Lower lobe of right lung (tissue), 2 donors: ENCODE measurements around the gene MYO1C. TPM values are rescaled to one million over a fixed set of nuclear protein-coding genes. Genes with fewer than 3 reads are reported as not detected.
A peak's percentile ranks its signal among the peaks of the same experiment; 100 is the strongest.

Source experiments
- ATAC-seq, 2 donors: fragments of 200-7000 bp; cut with Tn5 transposase; one replicate each; pipeline ENCODE4 v1.9.1; 2020 to 2022; ENCODE audit warnings: mild to moderate bottlenecking in 2 of 2, moderate library complexity in 2 of 2
- DNase-seq: peaks from one replicate; pipeline ENCODE4 v3.0.0-alpha.2; 2020
- H3K27ac ChIP-seq: fragments of 200-600 bp; one replicate; pipeline ENCODE4 v1.8.0; 2022
- H3K27me3 ChIP-seq: fragments of 200-600 bp; one replicate; pipeline ENCODE4 v1.8.0; 2022; ENCODE audit warnings: low read depth
- H3K36me3 ChIP-seq: fragments of 200-600 bp; one replicate; pipeline ENCODE4 v1.8.0; 2022; ENCODE audit warnings: mild to moderate bottlenecking
- H3K4me1 ChIP-seq: fragments of 200-600 bp; one replicate; pipeline ENCODE4 v1.8.0; 2022
- H3K4me3 ChIP-seq: fragments of 200-600 bp; one replicate; pipeline ENCODE4 v1.8.0; 2022; ENCODE audit warnings: mild to moderate bottlenecking
- H3K9me3 ChIP-seq: fragments of 200-600 bp; one replicate; pipeline ENCODE4 v1.8.0; 2022
- intact Hi-C: fragments of 100-400 bp; cut with DNase I; formaldehyde crosslinking; loops from one replicate; pipeline ENCODE4 v1.11.0; 2022
- long read RNA-seq: library from polyadenylated mRNA; unstranded; transcript quantifications from one replicate; pipeline ENCODE4 v2.0.0, GENCODE V29; 2021
- total RNA-seq: library from RNA; stranded (reverse); fragmentation: NEBNext Ultra II Directional; extraction: Animal tissue kit (Norgen Biotek cat#: 25700); gene quantifications from one replicate; pipeline ENCODE4 v1.2.1, GENCODE V29; 2021
- TF ChIP-seq, protein P1 (sequence below): fragments of 200-600 bp; IDR thresholded peaks from one replicate; pipeline ENCODE4 v1.8.0; 2022; ENCODE audit warnings: antibody characterized with exemption, mild to moderate bottlenecking
- donor health status: DM: no; HTN: yes; CAD: no; lungs with severe emphysema.

The MYO1C gene, protein sequence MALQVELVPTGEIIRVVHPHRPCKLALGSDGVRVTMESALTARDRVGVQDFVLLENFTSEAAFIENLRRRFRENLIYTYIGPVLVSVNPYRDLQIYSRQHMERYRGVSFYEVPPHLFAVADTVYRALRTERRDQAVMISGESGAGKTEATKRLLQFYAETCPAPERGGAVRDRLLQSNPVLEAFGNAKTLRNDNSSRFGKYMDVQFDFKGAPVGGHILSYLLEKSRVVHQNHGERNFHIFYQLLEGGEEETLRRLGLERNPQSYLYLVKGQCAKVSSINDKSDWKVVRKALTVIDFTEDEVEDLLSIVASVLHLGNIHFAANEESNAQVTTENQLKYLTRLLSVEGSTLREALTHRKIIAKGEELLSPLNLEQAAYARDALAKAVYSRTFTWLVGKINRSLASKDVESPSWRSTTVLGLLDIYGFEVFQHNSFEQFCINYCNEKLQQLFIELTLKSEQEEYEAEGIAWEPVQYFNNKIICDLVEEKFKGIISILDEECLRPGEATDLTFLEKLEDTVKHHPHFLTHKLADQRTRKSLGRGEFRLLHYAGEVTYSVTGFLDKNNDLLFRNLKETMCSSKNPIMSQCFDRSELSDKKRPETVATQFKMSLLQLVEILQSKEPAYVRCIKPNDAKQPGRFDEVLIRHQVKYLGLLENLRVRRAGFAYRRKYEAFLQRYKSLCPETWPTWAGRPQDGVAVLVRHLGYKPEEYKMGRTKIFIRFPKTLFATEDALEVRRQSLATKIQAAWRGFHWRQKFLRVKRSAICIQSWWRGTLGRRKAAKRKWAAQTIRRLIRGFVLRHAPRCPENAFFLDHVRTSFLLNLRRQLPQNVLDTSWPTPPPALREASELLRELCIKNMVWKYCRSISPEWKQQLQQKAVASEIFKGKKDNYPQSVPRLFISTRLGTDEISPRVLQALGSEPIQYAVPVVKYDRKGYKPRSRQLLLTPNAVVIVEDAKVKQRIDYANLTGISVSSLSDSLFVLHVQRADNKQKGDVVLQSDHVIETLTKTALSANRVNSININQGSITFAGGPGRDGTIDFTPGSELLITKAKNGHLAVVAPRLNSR
- 213 TPM for total RNA-seq
- long read RNA-seq, full-length matches to known transcripts, result 124 of 303 reads
- long read RNA-seq, partial matches to known transcripts, result 150 of 303 reads
- long read RNA-seq, other reads (novel, unspliced or antisense), result 29 of 303 reads

DNA sequence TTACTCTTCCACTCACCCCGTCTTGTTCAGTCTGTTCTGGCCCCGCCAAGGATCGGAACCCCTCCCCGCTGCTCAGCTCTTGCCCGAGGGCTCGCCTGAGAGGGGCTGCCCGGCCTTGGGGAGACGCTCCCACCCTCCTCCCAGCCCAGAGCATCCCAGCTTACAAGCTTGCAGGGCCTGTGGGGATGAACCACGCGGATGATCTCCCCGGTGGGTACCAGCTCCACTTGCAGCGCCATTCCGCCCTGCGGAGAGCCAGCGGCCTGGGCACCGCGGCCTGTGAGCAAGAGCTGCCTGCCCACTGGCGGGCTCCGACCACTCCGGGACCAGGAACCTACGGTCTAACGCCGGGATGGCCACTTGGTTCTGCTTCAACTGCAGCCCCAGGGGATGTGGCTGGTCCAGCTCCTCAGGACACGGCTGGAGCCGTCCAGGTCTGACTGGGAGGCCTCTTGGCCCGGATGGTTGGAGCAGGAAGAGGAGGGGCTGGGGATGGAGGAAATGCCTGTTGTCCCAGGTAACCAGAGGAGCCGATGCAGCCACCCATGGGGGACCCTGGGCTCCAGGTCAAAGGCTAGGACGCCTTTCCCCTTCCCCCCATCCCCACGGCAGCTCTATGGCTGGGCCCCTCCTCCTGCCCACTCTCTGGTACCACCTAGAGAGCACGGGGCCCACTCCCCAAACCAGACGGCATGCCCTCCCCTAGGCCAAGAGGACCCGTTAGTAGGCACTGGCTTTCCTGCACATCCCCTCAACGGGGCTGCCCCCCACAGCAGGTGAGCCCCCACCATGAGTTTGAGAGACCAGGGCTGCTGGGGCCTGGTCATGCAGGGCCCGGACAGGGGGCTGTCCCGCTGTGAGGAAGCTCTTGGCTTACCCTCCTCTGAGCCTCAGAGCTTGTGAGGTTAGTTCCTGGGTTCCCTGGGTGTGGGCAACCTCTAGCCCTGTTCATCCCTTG, at the start of gene MYO1C:
TSS of gene MYO1C (minus strand) at position 438 of the 958 bp plus-strand sequence. CDS start at position 239, 199 bp downstream.
- peaks cover 29% of the 10 kb centered on the region for H3K36me3 ChIP-seq
- peaks cover 73% of the 10 kb centered on the region for H3K4me1 ChIP-seq
- H3K27me3 ChIP-seq, result no peaks in the 10 kb centered on the region
- TF ChIP-seq, protein P1, sequence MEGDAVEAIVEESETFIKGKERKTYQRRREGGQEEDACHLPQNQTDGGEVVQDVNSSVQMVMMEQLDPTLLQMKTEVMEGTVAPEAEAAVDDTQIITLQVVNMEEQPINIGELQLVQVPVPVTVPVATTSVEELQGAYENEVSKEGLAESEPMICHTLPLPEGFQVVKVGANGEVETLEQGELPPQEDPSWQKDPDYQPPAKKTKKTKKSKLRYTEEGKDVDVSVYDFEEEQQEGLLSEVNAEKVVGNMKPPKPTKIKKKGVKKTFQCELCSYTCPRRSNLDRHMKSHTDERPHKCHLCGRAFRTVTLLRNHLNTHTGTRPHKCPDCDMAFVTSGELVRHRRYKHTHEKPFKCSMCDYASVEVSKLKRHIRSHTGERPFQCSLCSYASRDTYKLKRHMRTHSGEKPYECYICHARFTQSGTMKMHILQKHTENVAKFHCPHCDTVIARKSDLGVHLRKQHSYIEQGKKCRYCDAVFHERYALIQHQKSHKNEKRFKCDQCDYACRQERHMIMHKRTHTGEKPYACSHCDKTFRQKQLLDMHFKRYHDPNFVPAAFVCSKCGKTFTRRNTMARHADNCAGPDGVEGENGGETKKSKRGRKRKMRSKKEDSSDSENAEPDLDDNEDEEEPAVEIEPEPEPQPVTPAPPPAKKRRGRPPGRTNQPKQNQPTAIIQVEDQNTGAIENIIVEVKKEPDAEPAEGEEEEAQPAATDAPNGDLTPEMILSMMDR, result no peak
- peak within 1 kb of the TSS; percentile 91 for H3K27ac ChIP-seq
- DNase-seq (no peak), ATAC-seq (no peak)
- intact Hi-C loops, result no loop called here
- no peaks in the 10 kb centered on the region for H3K9me3 ChIP-seq
- peak within 1 kb of the TSS; percentile 62 for H3K4me3 ChIP-seq

DNA sequence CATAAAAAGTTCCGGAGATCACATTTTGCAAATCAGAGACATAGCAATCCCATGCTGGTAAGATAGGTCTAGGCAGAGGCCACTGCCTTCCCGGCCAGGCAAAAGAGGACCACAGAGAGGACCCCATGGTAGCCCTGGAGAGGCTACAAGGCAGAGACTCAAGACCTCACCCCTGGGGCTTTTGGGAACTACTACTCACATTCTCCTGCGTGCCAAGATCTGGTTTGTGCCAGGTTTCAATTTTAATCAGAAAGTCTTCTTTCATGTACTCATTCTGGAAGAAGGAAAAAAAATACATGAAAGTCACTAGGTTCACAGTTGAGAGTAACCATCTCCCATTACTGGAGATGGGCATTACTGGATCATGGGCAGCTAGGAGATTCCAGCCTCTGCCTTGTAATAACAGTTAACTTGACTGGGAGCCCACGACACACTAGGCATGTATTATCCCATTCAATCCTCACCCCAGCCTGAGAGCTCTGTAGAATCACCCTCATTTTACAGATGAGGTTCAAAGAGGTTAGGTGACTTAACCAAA, 49.0 kb upstream of the MYO1C start:
- TF ChIP-seq, protein P1, result no peak
- H3K4me3 ChIP-seq, result no peak overlapping the region
- H3K27me3 ChIP-seq, result no peaks in the 10 kb centered on the region
- ATAC-seq (no peak), DNase-seq (no peak)
- H3K27ac ChIP-seq, result no peak overlapping the region
- H3K36me3 ChIP-seq, result peaks cover 100% of the 10 kb centered on the region
- no peaks in the 10 kb centered on the region for H3K4me1 ChIP-seq
- H3K9me3 ChIP-seq, result no peaks in the 10 kb centered on the region
- intact Hi-C loops, result no loop called here

DNA sequence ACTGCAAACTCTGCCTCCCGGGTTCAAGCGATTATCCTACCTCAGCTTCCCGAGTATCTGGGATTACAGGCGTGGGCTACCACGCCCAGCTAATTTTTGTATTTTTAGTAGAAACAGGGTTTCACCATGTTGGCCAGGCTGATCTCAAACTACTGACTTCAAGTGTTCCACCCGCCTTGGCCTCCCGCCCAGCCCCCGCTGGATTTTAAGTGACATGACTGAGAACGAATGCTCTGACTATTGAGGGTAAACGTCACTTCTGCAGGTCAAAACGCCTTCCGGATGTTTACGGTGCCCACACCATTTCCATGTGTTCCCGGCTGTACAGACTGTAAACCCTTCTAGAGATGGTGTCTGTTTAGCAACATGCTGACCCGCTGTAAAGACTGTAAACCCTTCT, 47.3 kb upstream of the MYO1C start:
- intact Hi-C loops, result no loop called here
- DNase-seq, result peak; percentile 22
- no peaks in the 10 kb centered on the region for H3K9me3 ChIP-seq
- ATAC-seq, result no peak
- no peak overlapping the region for H3K4me3 ChIP-seq
- TF ChIP-seq, protein P1, result no peak
- no peaks in the 10 kb centered on the region for H3K4me1 ChIP-seq
- no peaks in the 10 kb centered on the region for H3K27me3 ChIP-seq
- no peak overlapping the region for H3K27ac ChIP-seq
- peaks cover 97% of the 10 kb centered on the region for H3K36me3 ChIP-seq

DNA sequence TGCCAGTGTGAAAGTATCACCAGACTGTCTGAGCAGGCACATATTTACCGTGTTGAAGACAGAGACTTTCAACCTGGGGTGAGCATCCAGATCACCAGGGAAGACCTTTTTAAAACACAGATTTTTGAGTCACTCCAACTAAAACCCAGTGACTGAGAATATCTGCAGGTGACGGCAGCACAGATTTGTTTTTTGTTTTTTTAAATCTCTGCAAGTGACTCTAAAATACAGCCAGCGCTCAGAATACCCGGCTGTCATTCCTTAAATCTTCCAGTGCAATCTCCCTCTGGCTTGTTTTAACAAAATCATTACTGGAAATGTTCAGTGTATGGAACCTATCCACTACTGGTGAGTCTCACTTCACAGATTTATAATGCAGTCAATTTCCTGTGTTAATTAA, 43.3 kb upstream of the MYO1C start:
- ATAC-seq (no peak), DNase-seq (no peak)
- H3K27ac ChIP-seq, result no peak overlapping the region
- H3K4me1 ChIP-seq, result no peaks in the 10 kb centered on the region
- no peaks in the 10 kb centered on the region for H3K9me3 ChIP-seq
- H3K4me3 ChIP-seq, result no peak overlapping the region
- TF ChIP-seq, protein P1, result no peak
- no peaks in the 10 kb centered on the region for H3K27me3 ChIP-seq
- peaks cover 97% of the 10 kb centered on the region for H3K36me3 ChIP-seq
- intact Hi-C loops, result no loop called here
